Breast epithelium (tissue), 4 donors: ENCODE measurements around the gene CBARP. TPM values are rescaled to one million over a fixed set of nuclear protein-coding genes. Genes with fewer than 3 reads are reported as not detected.

Source experiments
- DNase-seq, 2 donors: peaks; one replicate each; pipeline ENCODE4 v3.0.0-alpha.2; 2019; ENCODE audit warnings: low spot score in 2 of 2
- H3K27ac ChIP-seq, 2 donors: fragments of 200-600 bp; sonication (generic) in 1 of 2; one replicate each; pipeline ENCODE4 v1.5.1; 2016 to 2019; ENCODE audit warnings: mild to moderate bottlenecking in 1 of 2
- H3K27me3 ChIP-seq, 2 donors: fragments of 200-600 bp; sonication (generic) in 1 of 2; one replicate each; pipeline versions ENCODE4 v1.5.1 to v1.6.0; 2017 to 2019; ENCODE audit warnings: control low read depth in 1 of 2, mild to moderate bottlenecking in 1 of 2
- H3K36me3 ChIP-seq: fragments of 200-600 bp; one replicate; pipeline ENCODE4 v1.5.1; 2019
- H3K4me1 ChIP-seq, 2 donors: fragments of 200-600 bp; sonication (generic); one replicate each; pipeline ENCODE4 v1.5.1; 2016 to 2019; ENCODE audit warnings: control low read depth in 1 of 2
- H3K4me3 ChIP-seq, 3 donors: fragments of 200-600 bp; sonication (generic); 1 replicate in 2 of 3; 2 replicates in 1 of 3; pipeline ENCODE4 v1.5.1; 2016 to 2019; ENCODE audit warnings: mild to moderate bottlenecking in 3 of 3, moderate library complexity in 2 of 3
- H3K9me3 ChIP-seq, 2 donors: fragments of 200-600 bp; sonication (generic) in 1 of 2; one replicate each; pipeline ENCODE4 v1.5.1; 2016 to 2019; ENCODE audit warnings: control low read depth in 1 of 2
- CTCF ChIP-seq, 3 donors: fragments of 450-650 bp; IDR thresholded peaks; one replicate each; pipeline ENCODE4 v1.5.1; 2016 to 2017; ENCODE audit warnings: antibody characterized with exemption in 3 of 3, mild to moderate bottlenecking in 3 of 3, moderate library complexity in 3 of 3
- POLR2A ChIP-seq: fragments of 450-650 bp; IDR thresholded peaks from one replicate; pipeline ENCODE4 v1.6.1; 2016; ENCODE audit warnings: antibody characterized with exemption, mild to moderate bottlenecking, moderate library complexity
- POLR2AphosphoS5 ChIP-seq, 3 donors: sonication (generic); formaldehyde crosslinking; IDR thresholded peaks; one replicate each; pipeline ENCODE4 v1.6.1; 2017; ENCODE audit warnings: antibody characterized with exemption in 3 of 3
- intact Hi-C: fragments of 100-400 bp; cut with DNase I; formaldehyde crosslinking; loops from one replicate; pipeline ENCODE4 v1.15.1; 2023; ENCODE audit warnings: low total_unique reads
- total RNA-seq, 3 donors: library from RNA; depleted of rRNA; stranded (reverse); fragments of >200 nt; gene quantifications; one replicate each; pipeline ENCODE4 v1.1.0, GENCODE V29; 2016

The CBARP gene
- total RNA-seq, 3 donors from 2014 or later, result 0.98 to 4.8 TPM; not detected in 1

- peak in 1 of 2 donors; percentile 87 for DNase-seq
- Histone ChIP-seq H3K27ac (peak overlapping the region; percentile 97 to 98), H3K9me3 (no peaks in the 10 kb centered on the region), H3K36me3 (no peaks in the 10 kb centered on the region), H3K4me3 (peak overlapping the region; percentile 43 to 74 (median 56)), H3K27me3 (no peaks in the 10 kb centered on the region), H3K4me1 (peaks cover 45 to 58% of the 10 kb centered on the region in 2 donors)
- intact Hi-C loops, result no loop called here
- TF ChIP-seq CTCF (IDR thresholded peaks at IDR 0.05) (no peak), POLR2AphosphoS5 (IDR thresholded peaks at IDR 0.05) (peak in 2 of 3 donors; percentile 5 to 8)
Measured at GRCh38 chr19:1266129-1266915, 28.5 kb upstream of the CBARP start.

GRCh38 chr19:1265615-1266128 is 27.9 kb upstream of the CBARP start:
- DNase-seq, result no peak
- no peaks in the 10 kb centered on the region for H3K9me3 ChIP-seq
- peaks cover 39 to 52% of the 10 kb centered on the region in 2 donors for H3K4me1 ChIP-seq
- no peaks in the 10 kb centered on the region for H3K27me3 ChIP-seq
- H3K27ac ChIP-seq, result peak overlapping the region; percentile 97 to 98
- intact Hi-C loops, result no loop called here
- H3K36me3 ChIP-seq, result no peaks in the 10 kb centered on the region
- H3K4me3 ChIP-seq, result peak overlapping the region; percentile 43 to 74 (median 56)
- TF ChIP-seq CTCF (IDR thresholded peaks at IDR 0.05) (no peak), POLR2AphosphoS5 (IDR thresholded peaks at IDR 0.05) (no peak), POLR2A (no peak)

- Histone ChIP-seq H3K4me1 (peaks cover 41 to 52% of the 10 kb centered on the region in 2 donors), H3K36me3 (no peaks in the 10 kb centered on the region), H3K9me3 (no peaks in the 10 kb centered on the region), H3K4me3 (peak overlapping the region in 1 of 3 donors; percentile 74), H3K27ac (peak overlapping the region; percentile 97 to 98), H3K27me3 (no peaks in the 10 kb centered on the region)
- intact Hi-C loops, result no loop called here
- TF ChIP-seq POLR2AphosphoS5 (IDR thresholded peaks at IDR 0.05), result peak; percentile 52 to 87 (median 68)
- TF ChIP-seq CTCF (IDR thresholded peaks at IDR 0.05), result no peak
- DNase-seq, result peak; percentile 78 to 79
Measured at GRCh38 chr19:1264801-1265614, 27.2 kb upstream of the CBARP start.

- intact Hi-C loops, result no loop called here
- H3K27me3 ChIP-seq, result no peaks in the 10 kb centered on the region
- H3K4me3 ChIP-seq, result no peak overlapping the region
- no peak for DNase-seq
- TF ChIP-seq POLR2A (no peak), POLR2AphosphoS5 (IDR thresholded peaks at IDR 0.05) (no peak), CTCF (IDR thresholded peaks at IDR 0.05) (no peak)
- H3K27ac ChIP-seq, result peak overlapping the region; percentile 97 to 98
- H3K4me1 ChIP-seq, result peaks cover 41 to 56% of the 10 kb centered on the region in 2 donors
- H3K36me3 ChIP-seq, result no peaks in the 10 kb centered on the region
- H3K9me3 ChIP-seq, result no peaks in the 10 kb centered on the region
Measured at GRCh38 chr19:1263188-1263587, 25.4 kb upstream of the CBARP start.
